CD1c-positive myeloid dendritic cell (primary cell): ENCODE results near the gene CD160.
"Not testable (repeated sequence)": the region's sequence is repeated elsewhere in the genome, so short reads cannot be mapped to it uniquely, and the experiment has no call there.

Source experiments
- DNase-seq: peaks from one replicate; pipeline ENCODE4 v3.0.0-alpha.2; 2016; ENCODE audit errors: extremely low spot score

Gene CD160

DNA sequence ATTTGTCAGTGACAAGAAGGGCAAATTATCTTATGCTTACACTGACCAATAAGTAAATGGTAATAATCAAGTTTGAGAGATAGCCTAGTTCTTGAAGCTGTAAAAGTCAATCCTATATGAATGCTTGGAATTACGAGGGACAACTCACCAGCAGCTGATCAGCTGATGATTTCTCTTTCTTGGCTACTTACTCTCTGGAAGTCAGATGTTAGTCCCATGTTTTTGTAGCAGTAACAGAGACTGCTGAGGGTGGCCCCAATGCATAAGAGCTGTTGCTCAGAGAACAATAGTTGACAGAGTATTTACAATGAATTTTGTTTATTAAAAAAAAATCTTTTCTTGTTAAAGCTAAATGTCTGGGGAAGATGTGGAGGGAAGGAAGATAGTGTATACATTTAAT lies 39.3 kb downstream of the CD160 start:
- DNase-seq = no peak

DNA sequence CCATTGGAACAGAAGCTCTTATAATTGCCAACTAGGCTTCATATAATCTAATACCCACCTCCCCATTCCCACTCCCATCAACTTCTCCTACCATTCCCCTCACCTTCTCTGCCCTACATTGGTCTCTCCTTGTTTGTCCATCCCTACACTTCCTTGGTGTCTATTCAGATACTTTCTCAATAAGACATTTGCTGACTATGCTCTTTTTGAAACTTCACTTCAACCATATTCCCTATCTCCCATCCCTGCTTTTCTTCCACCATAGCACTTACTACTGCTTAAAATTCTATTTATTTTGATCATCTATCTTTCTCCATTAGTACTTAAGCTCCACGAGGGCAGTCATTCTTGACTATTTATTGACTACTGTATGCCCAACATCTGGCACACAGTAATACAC lies 40.4 kb downstream of the CD160 start:
- DNase-seq = no peak

DNA sequence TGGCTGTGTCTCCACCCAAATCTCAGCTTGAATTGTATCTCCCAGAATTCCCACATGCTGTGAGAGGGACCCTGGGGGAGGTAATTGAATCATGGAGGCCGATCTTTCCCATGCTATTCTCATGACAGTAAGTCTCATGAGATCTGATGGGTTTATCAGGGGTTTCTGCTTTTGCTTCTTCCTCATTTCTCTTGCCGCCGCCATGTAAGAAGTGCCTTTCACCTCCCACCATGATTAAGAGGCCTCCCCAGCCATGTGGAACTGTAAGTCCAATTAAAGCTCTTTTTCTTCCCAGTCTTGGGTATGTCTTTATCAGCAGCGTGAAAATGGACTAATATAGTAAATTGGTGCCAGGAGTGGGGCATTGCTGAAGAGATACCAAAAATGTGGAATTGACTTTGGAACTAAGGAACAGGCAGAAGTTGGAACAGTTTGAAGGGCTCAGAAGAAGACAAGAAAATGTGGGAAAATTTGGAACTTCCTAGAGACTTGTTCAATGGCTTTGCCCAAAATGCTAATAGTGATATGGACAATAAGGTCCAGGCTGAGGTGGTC lies 41.2 kb downstream of the CD160 start:
- DNase-seq = not testable (repeated sequence)

DNA sequence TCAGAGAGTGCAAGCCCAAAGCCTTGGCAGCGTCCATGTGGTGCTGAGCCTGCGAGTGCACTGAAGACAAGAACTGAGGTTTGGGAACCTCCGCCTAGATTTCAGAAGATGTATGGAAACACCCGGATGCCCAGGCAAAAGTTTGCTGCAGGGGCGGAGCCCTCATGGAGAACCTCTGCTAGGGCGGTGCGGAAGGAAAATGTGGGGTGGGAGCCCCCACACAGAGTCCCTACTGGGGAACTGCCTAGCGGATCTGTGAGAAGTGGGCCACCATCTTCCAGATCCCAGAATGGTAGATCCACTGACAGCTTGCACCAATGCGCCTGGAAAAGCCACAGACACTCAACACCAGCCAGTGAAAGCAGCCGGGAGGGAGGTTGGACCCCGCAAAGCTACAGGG lies 42.2 kb downstream of the CD160 start:
- not testable (repeated sequence) for DNase-seq

DNA sequence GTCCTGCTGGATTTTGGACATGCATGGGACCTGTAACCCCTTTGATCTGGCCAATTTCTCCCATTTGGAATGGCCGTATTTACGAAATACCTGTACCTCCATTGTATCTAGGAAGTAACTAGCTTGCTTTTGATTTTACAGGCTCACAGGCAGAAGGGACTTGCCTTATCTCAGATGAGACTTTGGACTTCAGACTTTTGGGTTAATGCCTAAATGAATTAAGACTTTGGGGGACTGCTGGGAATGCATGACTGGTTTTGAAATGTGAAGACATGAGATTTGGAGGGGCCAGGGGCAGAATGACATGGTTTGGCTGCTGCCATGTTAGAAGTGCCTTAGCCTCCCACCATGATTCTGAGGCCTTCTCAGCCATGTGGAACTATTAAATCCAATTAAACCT lies 42.7 kb downstream of the CD160 start:
- not testable (repeated sequence) for DNase-seq

DNA sequence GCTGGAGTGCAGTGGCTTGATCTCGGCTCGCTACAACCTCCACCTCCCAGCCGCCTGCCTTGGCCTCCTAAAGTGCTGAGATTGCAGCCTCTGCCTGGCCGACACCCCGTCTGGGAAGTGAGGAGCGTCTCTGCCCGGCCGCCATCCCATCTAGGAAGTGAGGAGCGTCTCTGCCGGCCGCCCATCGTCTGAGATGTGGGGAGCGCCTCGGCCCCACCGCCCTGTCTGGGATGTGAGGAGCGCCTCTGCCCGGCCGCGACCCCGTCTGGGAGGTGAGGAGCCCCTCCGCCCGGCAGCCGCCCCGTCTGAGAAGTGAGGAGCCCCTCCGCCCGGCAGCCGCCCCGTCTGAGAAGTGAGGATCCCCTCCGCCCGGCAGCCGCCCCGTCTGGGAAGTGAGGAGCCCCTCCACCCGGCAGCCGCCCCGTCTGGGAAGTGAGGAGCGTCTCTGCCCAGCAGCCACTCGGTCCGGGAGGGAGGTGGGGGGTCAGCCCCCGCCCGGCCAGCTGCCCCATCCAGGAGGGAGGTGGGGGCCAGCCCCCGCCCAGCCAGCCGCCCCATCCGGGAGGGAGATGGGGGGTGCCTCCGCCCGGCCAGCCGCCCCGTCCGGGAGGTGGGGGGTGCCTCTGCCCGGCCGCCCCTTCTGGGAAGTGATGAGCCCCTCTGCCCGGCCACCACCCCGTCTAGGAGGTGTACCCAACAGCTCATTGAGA lies 45.1 kb downstream of the CD160 start:
- DNase-seq = not testable (repeated sequence)

DNA sequence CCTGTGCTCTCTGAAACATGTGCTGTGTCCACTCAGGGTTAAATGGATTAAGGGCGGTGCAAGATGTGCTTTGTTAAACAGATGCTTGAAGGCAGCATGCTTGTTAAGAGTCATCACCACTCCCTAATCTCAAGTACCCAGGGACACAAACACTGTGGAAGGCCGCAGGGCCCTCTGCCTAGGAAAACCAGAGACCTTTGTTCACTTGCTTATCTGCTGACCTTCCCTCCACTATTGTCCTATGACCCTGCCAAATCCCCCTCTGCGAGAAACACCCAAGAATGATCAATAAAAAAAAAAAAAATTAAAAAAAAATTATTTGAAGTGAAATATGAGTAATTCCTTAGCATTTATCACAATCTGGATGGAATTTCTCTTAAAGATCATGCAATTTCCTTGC lies 45.8 kb downstream of the CD160 start:
- not testable (repeated sequence) for DNase-seq

DNA sequence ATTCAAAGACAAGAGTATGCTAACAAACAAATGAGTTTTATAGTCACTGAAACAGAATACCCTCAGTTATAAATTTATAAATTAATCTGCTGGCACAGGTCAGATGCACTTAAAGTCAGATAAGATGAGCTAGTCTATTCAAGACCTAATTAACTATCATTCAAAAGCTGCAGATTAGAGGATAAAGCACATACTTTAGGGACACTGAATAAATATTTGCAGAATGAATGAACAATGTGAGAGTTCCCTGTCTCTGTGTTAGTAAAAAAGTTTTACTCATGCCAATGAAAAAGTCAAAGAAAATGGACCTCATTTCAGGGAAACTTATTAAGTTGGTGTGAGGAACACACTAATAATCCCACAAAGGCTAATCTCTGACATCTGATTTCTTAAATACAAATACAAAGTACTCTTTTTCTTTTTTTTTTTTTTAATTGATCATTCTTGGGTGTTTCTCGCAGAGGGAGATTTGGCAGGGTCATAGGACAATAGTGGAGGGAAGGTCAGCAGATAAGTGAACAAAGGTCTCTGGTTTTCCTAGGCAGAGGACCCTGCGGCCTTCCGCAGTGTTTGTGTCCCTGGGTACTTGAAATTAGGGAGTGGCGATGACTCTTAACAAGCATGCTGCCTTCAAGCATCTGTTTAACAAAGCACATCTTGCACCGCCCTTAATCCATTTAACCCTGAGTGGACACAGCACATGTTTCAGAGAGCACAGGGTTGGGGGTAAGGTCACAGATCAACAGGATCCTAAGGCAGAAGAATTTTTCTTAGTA lies 46.5 kb downstream of the CD160 start:
- not testable (repeated sequence) for DNase-seq

DNA sequence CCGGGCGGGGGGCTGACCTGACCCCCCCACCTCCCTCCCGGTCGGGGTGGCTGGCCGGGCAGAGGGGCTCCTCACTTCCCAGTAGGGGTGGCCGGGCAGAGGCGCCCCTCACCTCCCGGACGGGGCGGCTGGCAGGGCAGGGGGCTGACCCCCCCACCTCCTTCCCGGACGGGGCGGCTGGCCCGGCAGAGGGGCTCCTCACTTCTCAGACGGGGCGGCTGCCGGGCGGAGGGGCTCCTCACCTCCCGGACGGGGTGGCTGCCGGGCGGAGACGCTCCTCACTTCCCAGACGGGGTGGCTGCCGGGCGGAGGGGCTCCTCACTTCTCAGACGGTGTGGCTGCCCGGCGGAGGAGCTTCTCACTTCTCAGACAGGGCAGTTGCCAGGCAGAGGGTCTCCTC lies 47.6 kb downstream of the CD160 start:
- not testable (repeated sequence) for DNase-seq

DNA sequence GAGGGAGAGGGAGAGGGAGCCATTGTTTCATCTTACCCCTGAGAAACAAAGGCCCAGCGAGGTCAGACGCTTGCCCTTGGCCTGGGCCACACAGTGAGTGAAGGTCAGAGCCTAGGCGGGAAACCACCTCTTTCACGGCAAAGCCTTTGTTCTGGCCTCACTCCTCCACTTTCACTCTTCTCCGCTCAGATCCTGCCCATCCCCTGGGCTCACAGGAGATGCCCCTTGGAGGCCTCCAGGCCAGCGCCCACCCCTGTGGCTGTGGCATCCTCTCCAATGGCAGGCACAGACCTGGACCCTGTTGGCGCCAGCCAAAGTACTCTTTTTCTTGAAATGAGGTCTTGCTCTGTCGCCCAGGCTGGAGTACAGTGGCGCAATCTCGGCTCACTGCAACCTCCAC lies 48.7 kb downstream of the CD160 start:
- not testable (repeated sequence) for DNase-seq

DNA sequence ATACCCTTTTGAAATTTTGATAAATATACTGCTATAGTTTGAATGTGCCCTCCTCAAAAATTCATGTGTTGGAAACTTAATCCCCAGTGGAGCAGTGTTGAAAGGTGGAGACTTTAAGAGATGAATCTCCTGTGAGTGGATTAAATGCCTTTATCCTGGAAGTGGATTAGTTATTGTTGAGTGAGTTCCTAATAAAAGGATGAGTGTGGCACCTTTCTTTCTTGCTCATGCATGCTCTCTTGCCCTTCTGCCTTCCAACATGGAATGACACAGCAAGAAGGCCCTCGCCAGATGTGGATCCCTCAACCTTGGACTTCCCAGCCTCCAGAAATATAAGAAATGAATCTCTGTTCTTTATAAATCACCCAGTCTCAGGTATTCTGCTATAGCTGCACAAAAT lies 51.8 kb downstream of the CD160 start:
- no peak for DNase-seq

DNA sequence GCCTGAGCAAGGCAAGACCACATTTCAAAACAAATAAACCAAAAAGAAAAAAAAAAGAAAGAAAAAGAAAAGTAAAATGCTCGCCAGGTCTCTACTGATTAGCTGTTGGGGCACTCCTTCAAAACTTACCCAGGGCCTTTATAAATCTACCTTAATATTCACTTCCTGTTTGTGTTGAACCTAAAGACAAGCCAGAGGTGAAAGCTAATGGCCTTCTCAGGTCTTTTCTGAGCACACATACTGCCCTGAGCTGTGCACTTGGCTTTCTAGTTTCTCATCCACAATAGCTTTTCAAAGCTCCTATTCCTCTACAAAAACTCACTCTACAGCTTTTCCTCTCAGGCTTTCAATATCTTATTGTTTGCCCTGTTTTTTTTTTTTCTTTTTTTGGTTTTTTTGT lies 54.1 kb downstream of the CD160 start:
- DNase-seq = no peak

DNA sequence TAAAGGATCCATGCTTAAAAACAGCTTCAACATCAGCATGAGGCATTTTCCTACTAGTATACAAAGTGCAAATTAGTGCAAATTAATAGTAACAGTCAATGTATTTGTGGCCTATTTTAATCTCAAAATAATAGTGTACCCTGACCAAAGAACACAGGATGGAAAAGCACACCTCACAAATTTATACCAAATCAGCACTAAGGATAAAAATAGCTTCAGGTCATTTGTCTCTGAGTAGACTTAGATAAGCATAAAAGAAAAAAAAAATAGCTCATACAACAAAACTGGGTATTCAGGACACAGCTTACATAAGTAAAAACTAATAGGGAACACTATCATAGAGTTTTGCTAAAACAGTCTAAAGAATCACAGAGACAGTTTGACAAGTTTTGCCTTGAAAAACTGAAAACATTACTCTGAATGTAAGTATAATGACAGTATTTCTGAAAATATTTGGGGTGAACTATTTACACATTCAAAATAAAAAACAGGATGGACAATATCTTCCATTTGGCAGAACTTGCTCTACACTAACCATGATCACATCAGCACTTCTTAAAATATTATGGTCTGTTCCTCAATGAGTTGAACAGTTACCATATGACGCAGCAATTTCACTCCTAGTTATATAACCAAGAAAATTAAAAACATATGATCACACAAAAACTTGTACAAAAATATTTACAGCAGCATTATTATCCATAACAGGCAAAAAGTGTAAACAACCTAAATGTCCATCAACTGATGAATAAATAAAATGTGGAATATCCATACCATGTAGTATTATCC lies 58.3 kb downstream of the CD160 start:
- no peak for DNase-seq

DNA sequence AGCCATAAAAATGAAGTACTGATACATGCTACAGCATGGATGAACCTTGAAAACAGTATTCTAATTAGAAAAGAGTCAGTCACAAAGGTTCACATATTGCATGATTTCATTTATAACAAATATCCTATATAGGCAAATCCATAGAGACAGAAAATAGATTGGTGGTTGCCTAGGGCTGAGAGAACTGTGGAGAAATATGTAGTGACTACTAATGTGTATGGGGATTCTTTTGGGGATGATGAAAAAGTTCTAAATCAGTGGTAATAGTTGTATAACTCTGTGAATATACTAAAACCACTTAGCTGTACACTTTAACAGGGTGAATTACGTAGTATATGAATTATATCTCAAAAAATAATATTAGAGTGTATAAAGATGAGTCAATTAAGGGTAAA lies 58.8 kb downstream of the CD160 start:
- DNase-seq = no peak

DNA sequence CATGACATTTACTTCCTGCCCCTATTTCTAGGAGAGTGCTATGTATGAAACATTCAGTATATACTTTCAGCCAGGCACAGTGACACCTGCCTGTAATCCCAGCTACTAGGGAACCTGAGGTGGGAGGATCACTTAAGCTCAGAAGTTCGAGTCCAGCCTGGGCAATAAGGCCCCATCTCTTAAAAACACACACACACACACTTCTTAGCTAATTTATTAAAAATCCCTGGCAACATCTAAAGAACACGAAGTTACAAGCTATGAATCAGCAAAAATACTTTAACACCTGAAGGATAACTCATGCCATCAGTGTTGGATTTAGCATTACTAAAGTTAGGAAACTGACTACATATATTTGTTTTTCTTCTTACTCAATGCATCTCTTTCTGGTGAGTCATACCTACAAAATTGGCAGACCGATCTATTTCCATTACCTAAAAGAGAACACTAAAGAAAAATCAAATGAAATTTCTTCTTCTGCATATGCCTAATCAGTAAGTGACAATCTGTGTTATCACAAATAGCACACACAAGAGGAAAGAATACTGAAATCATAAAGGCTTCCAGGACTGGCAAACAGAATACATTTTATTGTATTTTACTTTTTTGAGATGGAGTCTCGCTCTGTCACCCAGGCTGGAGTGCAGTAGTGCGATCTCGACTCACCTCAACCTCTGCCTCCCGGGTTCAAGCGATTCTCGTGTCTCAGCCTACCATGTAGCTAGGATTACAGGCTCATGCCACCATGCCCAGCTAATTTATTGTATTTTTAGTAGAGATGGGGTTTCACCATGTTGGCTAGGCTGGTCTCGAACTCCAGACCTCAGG lies 63.2 kb downstream of the CD160 start:
- no peak for DNase-seq

DNA sequence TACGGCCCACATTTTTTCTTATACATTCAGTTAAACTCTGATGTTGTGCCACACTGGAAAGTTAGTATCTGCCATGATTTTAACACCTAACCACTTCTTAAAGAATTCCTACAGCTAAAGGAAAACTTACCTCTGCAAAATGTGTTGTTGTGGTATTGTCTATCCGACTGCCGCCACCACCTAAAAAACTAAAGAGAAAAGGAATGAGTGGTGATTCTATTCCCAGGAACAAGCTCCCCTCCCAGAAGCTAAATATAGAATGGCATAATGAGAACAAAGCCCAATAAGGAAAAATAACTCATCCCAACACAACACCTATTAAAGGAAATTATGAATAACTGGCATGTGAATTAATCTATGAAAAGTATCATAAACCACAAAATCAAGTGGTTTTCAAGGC lies 65.1 kb downstream of the CD160 start:
- DNase-seq = no peak

DNA sequence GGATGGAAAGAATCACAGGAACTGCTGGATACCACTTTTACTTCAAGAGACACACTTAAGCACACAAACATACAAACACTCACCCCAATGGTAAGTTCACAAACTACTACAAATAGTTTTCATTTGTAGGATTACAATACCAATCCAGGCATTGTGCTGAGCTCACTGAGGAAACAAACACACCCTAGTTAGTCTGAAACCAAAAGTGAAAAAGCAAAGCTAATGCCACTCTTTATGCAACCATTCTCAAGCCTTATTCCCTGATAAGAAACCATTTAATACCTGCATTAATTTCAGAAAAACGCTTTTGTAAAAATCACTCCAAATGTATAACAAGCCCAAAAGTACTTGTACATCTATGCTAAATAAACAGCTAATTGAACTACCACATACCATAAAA lies 66.2 kb downstream of the CD160 start:
- no peak for DNase-seq

DNA sequence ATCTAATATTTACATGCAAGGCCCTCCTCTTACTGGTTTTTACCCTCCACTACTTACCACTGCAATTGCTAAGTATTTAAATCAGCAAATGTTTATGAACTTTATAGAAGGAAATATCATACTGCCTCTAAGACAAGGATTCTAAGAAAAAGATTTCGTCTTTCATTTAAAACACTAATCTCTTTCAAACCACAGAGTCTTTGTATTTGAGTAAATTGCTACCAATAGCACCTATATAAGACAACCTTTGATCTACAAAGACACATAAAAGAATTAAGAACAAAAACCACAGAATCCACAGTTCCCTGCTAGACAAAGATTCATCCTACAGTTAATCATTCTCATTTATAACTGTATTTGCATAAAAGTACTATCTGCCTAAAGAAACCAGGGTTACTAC lies 67.0 kb downstream of the CD160 start:
- DNase-seq = no peak

DNA sequence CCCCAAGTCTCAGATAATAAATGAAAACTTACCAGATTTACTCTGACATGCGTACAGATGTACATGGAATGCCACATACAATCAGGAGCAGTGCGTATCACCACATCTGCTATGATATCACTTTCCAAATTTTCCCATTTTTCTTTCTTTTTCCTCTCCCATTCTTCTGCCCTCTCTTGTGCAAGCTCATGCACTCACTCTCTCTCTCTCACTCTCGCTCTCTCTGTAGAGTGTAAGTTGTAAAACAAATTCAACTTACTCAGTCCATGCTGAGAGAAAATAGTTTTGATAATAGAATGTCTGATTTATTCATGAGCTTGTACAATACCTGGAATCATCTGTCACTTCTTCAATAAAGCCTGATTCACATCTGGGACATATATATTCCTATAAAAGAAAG lies 69.3 kb downstream of the CD160 start:
- DNase-seq = no peak
